GM12891 (cell line): ENCODE measurements around the gene STXBP4.

Source experiments
- POLR2A ChIP-seq: IDR thresholded peaks from 2 replicates; pipeline ENCODE4 v1.6.1; 2011; ENCODE audit warnings: low read depth, low read length, control low read depth
- POLR2AphosphoS5 ChIP-seq: IDR thresholded peaks from 2 replicates; pipeline ENCODE4 v1.6.1; 2011; ENCODE audit warnings: low read depth, low read length, control low read depth
- POU2F2 ChIP-seq: IDR thresholded peaks from 2 replicates; pipeline ENCODE4 v1.6.1; 2011; ENCODE audit warnings: low read depth, mild to moderate bottlenecking, control low read depth, low read length, moderate library complexity
- SPI1 ChIP-seq: IDR thresholded peaks from 2 replicates; pipeline ENCODE4 v1.6.1; 2011; ENCODE audit warnings: low read depth, low read length, control low read depth
- TAF1 ChIP-seq: IDR thresholded peaks from 2 replicates; pipeline ENCODE4 v1.6.1; 2011; ENCODE audit warnings: low read depth, low read length, control low read depth

GRCh38 chr17:55157165-55157564, 188.6 kb downstream of the STXBP4 start:
- TF ChIP-seq POLR2AphosphoS5 = no peak
- TF ChIP-seq POLR2A = no peak
- no peak for TF ChIP-seq TAF1
- no peak for TF ChIP-seq SPI1
- no peak for TF ChIP-seq POU2F2
